ENCODE results near the gene FUT9.

GRCh38 chr6:96223695-96224094 is 207.9 kb downstream of the FUT9 start:
- no peak for TF ChIP-seq SUZ12 (IDR thresholded peaks at IDR 0.05; ENCODE audit: extremely low read depth, insufficient read depth, insufficient read length)
- no peak for TF ChIP-seq ZNF274 (IDR thresholded peaks at IDR 0.05; ENCODE audit: low read depth, low read length)

Data from NT2/D1 (cell line).